ENCODE data around the gene NF1.
"Not testable (repeated sequence)": the region's sequence is repeated elsewhere in the genome, so short reads cannot be mapped to it uniquely, and the experiment has no call there.

The NF1 gene

GRCh38 chr17:31295489-31295871, 200.7 kb downstream of the NF1 start:
- no peak overlapping the region for H3K27ac ChIP-seq (ENCODE audit: low read depth, low read length)
- H3K4me1 ChIP-seq (ENCODE audit: control insufficient read depth, insufficient read depth, low read length), result peaks cover 8% of the 10 kb centered on the region; the same call in 1 of the 2 replicates
- no peaks in the 10 kb centered on the region for H3K27me3 ChIP-seq (ENCODE audit: control insufficient read depth, insufficient read depth, low read length)
- no peak overlapping the region for H3K4me3 ChIP-seq (ENCODE audit: low read depth, low read length)
- no peaks in the 10 kb centered on the region for H3K9me3 ChIP-seq (ENCODE audit: control insufficient read depth, insufficient read depth, low read length)
- no peak overlapping the region for H3K9ac ChIP-seq (ENCODE audit: low read depth, low read length)
- H3K36me3 ChIP-seq (ENCODE audit: control insufficient read depth, insufficient read depth, low read length), result no peaks in the 10 kb centered on the region

GRCh38 chr17:31296142-31296541, 201.4 kb downstream of the NF1 start:
- no peaks in the 10 kb centered on the region for H3K36me3 ChIP-seq (ENCODE audit: control insufficient read depth, insufficient read depth, low read length)
- no peaks in the 10 kb centered on the region for H3K27me3 ChIP-seq (ENCODE audit: control insufficient read depth, insufficient read depth, low read length)
- no peak overlapping the region for H3K9ac ChIP-seq (ENCODE audit: low read depth, low read length)
- H3K4me1 ChIP-seq (ENCODE audit: control insufficient read depth, insufficient read depth, low read length), result peaks cover 8% of the 10 kb centered on the region; the same call in 1 of the 2 replicates
- H3K4me3 ChIP-seq (ENCODE audit: low read depth, low read length), result no peak overlapping the region
- H3K9me3 ChIP-seq (ENCODE audit: control insufficient read depth, insufficient read depth, low read length), result no peaks in the 10 kb centered on the region
- no peak overlapping the region for H3K27ac ChIP-seq (ENCODE audit: low read depth, low read length)

GRCh38 chr17:31297090-31297489, 202.3 kb downstream of the NF1 start, which contains the start of gene OMG:
Gene OMG (minus strand): TSS chr17:31297239. CDS start chr17:31296331, 908 bp downstream.
- no peak within 1 kb of the TSS for H3K4me3 ChIP-seq (ENCODE audit: low read depth, low read length)
- no peaks in the 10 kb centered on the region for H3K27me3 ChIP-seq (ENCODE audit: control insufficient read depth, insufficient read depth, low read length)
- H3K4me1 ChIP-seq (ENCODE audit: control insufficient read depth, insufficient read depth, low read length), result peaks cover 8% of the 10 kb centered on the region; the same call in 1 of the 2 replicates
- no peak within 1 kb of the TSS for H3K27ac ChIP-seq (ENCODE audit: low read depth, low read length)
- H3K9me3 ChIP-seq (ENCODE audit: control insufficient read depth, insufficient read depth, low read length), result no peaks in the 10 kb centered on the region
- no peak within 1 kb of the TSS for H3K9ac ChIP-seq (ENCODE audit: low read depth, low read length)
- no peaks in the 10 kb centered on the region for H3K36me3 ChIP-seq (ENCODE audit: control insufficient read depth, insufficient read depth, low read length)

GRCh38 chr17:31299624-31300023, 204.8 kb downstream of the NF1 start:
- H3K27me3 ChIP-seq (ENCODE audit: control insufficient read depth, insufficient read depth, low read length), result no peaks in the 10 kb centered on the region
- H3K36me3 ChIP-seq (ENCODE audit: control insufficient read depth, insufficient read depth, low read length), result no peaks in the 10 kb centered on the region
- H3K4me3 ChIP-seq (ENCODE audit: low read depth, low read length), result no peak overlapping the region

DNA sequence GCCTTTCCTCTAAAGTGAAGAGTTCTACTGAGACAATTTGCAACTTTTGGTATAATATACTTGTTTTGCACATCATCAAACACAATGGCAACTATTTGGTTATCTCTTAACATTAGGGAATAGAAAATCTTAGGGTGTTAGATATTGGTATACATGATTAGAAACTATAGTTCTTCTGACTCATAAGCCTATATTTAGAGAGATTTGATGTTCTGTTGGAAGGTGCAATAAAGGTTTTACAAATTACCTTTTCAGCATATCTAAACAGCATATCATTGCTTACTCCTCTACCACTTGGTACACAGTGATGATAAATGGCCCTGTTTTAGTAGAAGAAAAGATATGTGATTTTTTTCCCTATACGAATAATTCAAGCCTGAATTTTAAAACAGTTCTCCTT, 212.9 kb downstream of the NF1 start:
- H3K4me1 ChIP-seq (ENCODE audit: control insufficient read depth, insufficient read depth, low read length), result no peaks in the 10 kb centered on the region
- H3K4me3 ChIP-seq (ENCODE audit: low read depth, low read length), result no peak overlapping the region
- H3K9me3 ChIP-seq (ENCODE audit: control insufficient read depth, insufficient read depth, low read length), result no peaks in the 10 kb centered on the region
- no peaks in the 10 kb centered on the region for H3K27me3 ChIP-seq (ENCODE audit: control insufficient read depth, insufficient read depth, low read length)
- no peak overlapping the region for H3K27ac ChIP-seq (ENCODE audit: low read depth, low read length)
- H3K36me3 ChIP-seq (ENCODE audit: control insufficient read depth, insufficient read depth, low read length), result no peaks in the 10 kb centered on the region
- H3K9ac ChIP-seq (ENCODE audit: low read depth, low read length), result no peak overlapping the region

More at GRCh38 chr17:31299624-31300023, 204.8 kb downstream of the NF1 start:
- peaks cover 8% of the 10 kb centered on the region; the same call in 1 of the 2 replicates for H3K4me1 ChIP-seq (ENCODE audit: control insufficient read depth, insufficient read depth, low read length)
- H3K27ac ChIP-seq (ENCODE audit: low read depth, low read length), result no peak overlapping the region
- no peak overlapping the region for H3K9ac ChIP-seq (ENCODE audit: low read depth, low read length)
- H3K9me3 ChIP-seq (ENCODE audit: control insufficient read depth, insufficient read depth, low read length), result no peaks in the 10 kb centered on the region

- Histone ChIP-seq H3K27me3 (ENCODE audit: control insufficient read depth, insufficient read depth, low read length) (no peaks in the 10 kb centered on the region), H3K9ac (ENCODE audit: low read depth, low read length) (no peak overlapping the region), H3K9me3 (ENCODE audit: control insufficient read depth, insufficient read depth, low read length) (no peaks in the 10 kb centered on the region), H3K4me3 (ENCODE audit: low read depth, low read length) (no peak overlapping the region), H3K4me1 (ENCODE audit: control insufficient read depth, insufficient read depth, low read length) (no peaks in the 10 kb centered on the region), H3K36me3 (ENCODE audit: control insufficient read depth, insufficient read depth, low read length) (no peaks in the 10 kb centered on the region), H3K27ac (ENCODE audit: low read depth, low read length) (no peak overlapping the region)
Observed at GRCh38 chr17:31308372-31309334, 213.9 kb downstream of the NF1 start.

DNA sequence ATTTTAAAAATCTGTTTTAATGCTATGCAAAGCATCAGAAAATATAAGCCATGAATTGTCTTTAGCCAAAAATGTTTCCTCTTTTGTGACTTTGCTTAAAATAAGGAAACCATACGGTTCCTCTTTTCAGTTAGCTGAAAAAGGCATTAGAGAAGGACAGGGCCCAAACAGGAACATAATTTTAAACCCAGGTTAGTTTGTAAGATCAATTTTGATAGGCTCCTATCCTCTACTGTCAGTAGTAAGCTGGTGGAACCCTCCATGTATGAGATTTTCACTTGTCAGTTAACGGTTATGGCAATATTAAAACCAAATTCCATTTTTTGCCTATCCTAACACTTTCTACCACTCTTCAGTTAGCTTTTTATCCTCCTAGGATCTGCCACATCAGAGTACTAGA, 214.8 kb downstream of the NF1 start:
- no peak overlapping the region for H3K9ac ChIP-seq (ENCODE audit: low read depth, low read length)
- no peak overlapping the region for H3K27ac ChIP-seq (ENCODE audit: low read depth, low read length)
- H3K27me3 ChIP-seq (ENCODE audit: control insufficient read depth, insufficient read depth, low read length), result no peaks in the 10 kb centered on the region
- no peaks in the 10 kb centered on the region for H3K4me1 ChIP-seq (ENCODE audit: control insufficient read depth, insufficient read depth, low read length)
- no peak overlapping the region for H3K4me3 ChIP-seq (ENCODE audit: low read depth, low read length)
- H3K36me3 ChIP-seq (ENCODE audit: control insufficient read depth, insufficient read depth, low read length), result no peaks in the 10 kb centered on the region
- no peaks in the 10 kb centered on the region for H3K9me3 ChIP-seq (ENCODE audit: control insufficient read depth, insufficient read depth, low read length)

GRCh38 chr17:31310260-31310659, 215.5 kb downstream of the NF1 start:
- H3K27ac ChIP-seq (ENCODE audit: low read depth, low read length), result no peak overlapping the region

GRCh38 chr17:31310886-31311285, 216.1 kb downstream of the NF1 start:
- H3K36me3 ChIP-seq (ENCODE audit: control insufficient read depth, insufficient read depth, low read length), result no peaks in the 10 kb centered on the region
- H3K27me3 ChIP-seq (ENCODE audit: control insufficient read depth, insufficient read depth, low read length), result no peaks in the 10 kb centered on the region
- no peaks in the 10 kb centered on the region for H3K9me3 ChIP-seq (ENCODE audit: control insufficient read depth, insufficient read depth, low read length)
- H3K9ac ChIP-seq (ENCODE audit: low read depth, low read length), result no peak overlapping the region
- no peak overlapping the region for H3K4me3 ChIP-seq (ENCODE audit: low read depth, low read length)
- no peak overlapping the region for H3K27ac ChIP-seq (ENCODE audit: low read depth, low read length)
- H3K4me1 ChIP-seq (ENCODE audit: control insufficient read depth, insufficient read depth, low read length), result no peaks in the 10 kb centered on the region

More at GRCh38 chr17:31310260-31310659, 215.5 kb downstream of the NF1 start:
- Histone ChIP-seq H3K9ac (ENCODE audit: low read depth, low read length) (no peak overlapping the region), H3K4me3 (ENCODE audit: low read depth, low read length) (no peak overlapping the region), H3K36me3 (ENCODE audit: control insufficient read depth, insufficient read depth, low read length) (no peaks in the 10 kb centered on the region), H3K4me1 (ENCODE audit: control insufficient read depth, insufficient read depth, low read length) (no peaks in the 10 kb centered on the region), H3K9me3 (ENCODE audit: control insufficient read depth, insufficient read depth, low read length) (no peaks in the 10 kb centered on the region), H3K27me3 (ENCODE audit: control insufficient read depth, insufficient read depth, low read length) (no peaks in the 10 kb centered on the region)

- H3K4me3 ChIP-seq (ENCODE audit: low read depth, low read length), result no peak overlapping the region
- no peak overlapping the region for H3K9ac ChIP-seq (ENCODE audit: low read depth, low read length)
- no peaks in the 10 kb centered on the region for H3K36me3 ChIP-seq (ENCODE audit: control insufficient read depth, insufficient read depth, low read length)
Observed at GRCh38 chr17:31311526-31311925, 216.7 kb downstream of the NF1 start.

GRCh38 chr17:31312223-31312622, 217.4 kb downstream of the NF1 start:
- H3K4me1 ChIP-seq (ENCODE audit: control insufficient read depth, insufficient read depth, low read length); H3K4me3 ChIP-seq (ENCODE audit: low read depth, low read length); H3K9ac ChIP-seq (ENCODE audit: low read depth, low read length); H3K36me3 ChIP-seq (ENCODE audit: control insufficient read depth, insufficient read depth, low read length); H3K27me3 ChIP-seq (ENCODE audit: control insufficient read depth, insufficient read depth, low read length); H3K9me3 ChIP-seq (ENCODE audit: control insufficient read depth, insufficient read depth, low read length); H3K27ac ChIP-seq (ENCODE audit: low read depth, low read length): not testable (repeated sequence)

More at GRCh38 chr17:31311526-31311925, 216.7 kb downstream of the NF1 start:
- H3K4me1 ChIP-seq (ENCODE audit: control insufficient read depth, insufficient read depth, low read length), result no peaks in the 10 kb centered on the region
- no peaks in the 10 kb centered on the region for H3K9me3 ChIP-seq (ENCODE audit: control insufficient read depth, insufficient read depth, low read length)
- H3K27me3 ChIP-seq (ENCODE audit: control insufficient read depth, insufficient read depth, low read length), result no peaks in the 10 kb centered on the region
- no peak overlapping the region for H3K27ac ChIP-seq (ENCODE audit: low read depth, low read length)

Measured in HUES48 (cell line).